ENCODE data around the gene PDSS2.

Gene PDSS2

GRCh38 chr6:107248147-107248546, 211.2 kb downstream of the PDSS2 start:
- no peak for DNase-seq

GRCh38 chr6:107246972-107247615, 212.3 kb downstream of the PDSS2 start:
- no peak for DNase-seq

- no peak for DNase-seq
These were observed 213.0 kb downstream of the PDSS2 start for GRCh38 chr6:107246249-107246971.

GRCh38 chr6:107244742-107245480, 214.5 kb downstream of the PDSS2 start:
- no peak for DNase-seq

- no peak for DNase-seq
These were observed 215.2 kb downstream of the PDSS2 start for GRCh38 chr6:107244082-107244741.

GRCh38 chr6:107243471-107243870, 215.9 kb downstream of the PDSS2 start:
- DNase-seq = no peak

GRCh38 chr6:107237992-107238660, 221.2 kb downstream of the PDSS2 start:
- DNase-seq = no peak

- DNase-seq = no peak
These were observed 223.9 kb downstream of the PDSS2 start for GRCh38 chr6:107235511-107235910.

- no peak for DNase-seq
These were observed 224.4 kb downstream of the PDSS2 start for GRCh38 chr6:107235007-107235406.

- DNase-seq = no peak
These were observed 228.1 kb downstream of the PDSS2 start for GRCh38 chr6:107231243-107231642.

GRCh38 chr6:107230448-107230847, 228.9 kb downstream of the PDSS2 start:
- no peak for DNase-seq

- no peak for DNase-seq
These were observed 229.3 kb downstream of the PDSS2 start for GRCh38 chr6:107230024-107230423.

- DNase-seq = no peak
These were observed 230.6 kb downstream of the PDSS2 start for GRCh38 chr6:107228754-107229153.

GRCh38 chr6:107221519-107221918, 237.8 kb downstream of the PDSS2 start:
- no peak for DNase-seq

GRCh38 chr6:107219851-107220250, 239.5 kb downstream of the PDSS2 start:
- DNase-seq = no peak

- no peak for DNase-seq
These were observed 241.2 kb downstream of the PDSS2 start for GRCh38 chr6:107218142-107218541.

GRCh38 chr6:107217248-107217647, 242.1 kb downstream of the PDSS2 start:
- no peak for DNase-seq

- DNase-seq = no peak
These were observed 243.0 kb downstream of the PDSS2 start for GRCh38 chr6:107216197-107216933.

- DNase-seq = no peak
These were observed 244.0 kb downstream of the PDSS2 start for GRCh38 chr6:107215334-107215733.

- no peak for DNase-seq
These were observed 244.7 kb downstream of the PDSS2 start for GRCh38 chr6:107214655-107215054.

GRCh38 chr6:107209406-107210305, 249.7 kb downstream of the PDSS2 start:
- no peak for DNase-seq

All from CD4-positive, alpha-beta T cell treated with Interleukin-17A for 1 hour (primary cell).